Liver (tissue), 3 donors: ENCODE measurements around the gene SLC66A1.

Experiments
- CTCF ChIP-seq: fragments of 150-350 bp; IDR thresholded peaks from 2 replicates; pipeline ENCODE4 v1.5.1; 2017; ENCODE audit warnings: improper control_type of control experiment, low read depth, low read length; ENCODE audit not compliant: missing input control
- EGR1 ChIP-seq, 2 donors: IDR thresholded peaks; 2 replicates each; pipeline ENCODE4 v1.6.1; 2016 to 2018; ENCODE audit warnings: antibody characterized with exemption in 2 of 2, low read depth in 2 of 2
- FOXA1 ChIP-seq: IDR thresholded peaks from 2 replicates; pipeline ENCODE4 v1.6.1; 2016; ENCODE audit warnings: antibody characterized with exemption
- GABPA ChIP-seq, 2 donors: IDR thresholded peaks in 1 of 2; conservative IDR thresholded peaks in 1 of 2; 2 replicates each; pipeline ENCODE4 v1.6.1; 2016; ENCODE audit warnings: antibody characterized with exemption in 2 of 2, mild to moderate bottlenecking in 1 of 2, moderate library complexity in 1 of 2
- JUND ChIP-seq, 2 donors: IDR thresholded peaks; 2 replicates each; pipeline ENCODE4 v1.6.1; 2016; ENCODE audit warnings: antibody characterized with exemption in 2 of 2
- RAD21 ChIP-seq, 2 donors: IDR thresholded peaks; 2 replicates each; pipeline ENCODE4 v1.6.1; 2016; ENCODE audit warnings: antibody characterized with exemption in 2 of 2, mild to moderate bottlenecking in 2 of 2
- REST ChIP-seq: IDR thresholded peaks from 2 replicates; pipeline ENCODE4 v1.6.1; 2016; ENCODE audit warnings: antibody characterized with exemption, mild to moderate bottlenecking
- SP1 ChIP-seq: IDR thresholded peaks from 2 replicates; pipeline ENCODE4 v1.6.1; 2018; ENCODE audit warnings: antibody characterized with exemption, mild to moderate bottlenecking
- TAF1 ChIP-seq: conservative IDR thresholded peaks from 2 replicates; pipeline ENCODE4 v1.6.1; 2016; ENCODE audit warnings: antibody characterized with exemption, mild to moderate bottlenecking
- YY1 ChIP-seq: IDR thresholded peaks from 2 replicates; pipeline ENCODE4 v1.6.1; 2016; ENCODE audit warnings: antibody characterized with exemption, mild to moderate bottlenecking
- donor health status: healthy.
- donor health status: healthy.

- TF ChIP-seq CTCF (no peak), FOXA1 (no peak), TAF1 (no peak), YY1 (no peak), RAD21 (IDR thresholded peaks at IDR 0.05) (no peak), GABPA (IDR thresholded peaks at IDR 0.05 in 1 of 2, conservative IDR thresholded peaks at IDR 0.05 in 1 of 2) (no peak), EGR1 (IDR thresholded peaks at IDR 0.05; ENCODE audit: low read depth in 2 of 2) (no peak), REST (no peak), JUND (IDR thresholded peaks at IDR 0.05) (no peak), SP1 (no peak)
Observed at GRCh38 chr1:19326748-19327065, 14.6 kb downstream of the SLC66A1 start.
